H1 (cell line): Measurements from ENCODE around the gene DMRTA1. TPM values are rescaled to one million over a fixed set of nuclear protein-coding genes. Genes with fewer than 3 reads are reported as not detected.

Experiments
- CTCF ChIA-PET: fragments of 300-600 bp; sonication (Branson Sonifier 250); formaldehyde crosslinking; loops from one replicate; lab custom pipeline; 2021; ENCODE audit not compliant: partially characterized antibody; lab: Charles Lee
- POLR2A ChIA-PET: fragments of 300-600 bp; sonication (Branson Sonifier 250); formaldehyde crosslinking; loops from one replicate; lab custom pipeline; 2021; ENCODE audit warnings: inconsistent platforms; ENCODE audit not compliant: partially characterized antibody; lab: Charles Lee
- DNase-seq, 2 experiments: peaks; one replicate each; pipeline versions ENCODE4 v3.0.0 to v3.0.0-alpha.2; 2010 to 2022; ENCODE audit warnings: low spot score in 2 of 2, low read depth in 1 of 2, mixed read lengths in 1 of 2
- FAIRE-seq: peaks from 2 replicates; lab custom pipeline; 2011; peaks lifted over from hg19 to GRCh38; lab: Jason Lieb, UNC
- H2AFZ ChIP-seq: 2 replicates; pipeline ENCODE4 v1.8.1; 2012; ENCODE audit warnings: low read length, inconsistent platforms
- H2AK5ac ChIP-seq: 2 replicates; pipeline ENCODE4 v1.6.1; 2013; ENCODE audit warnings: low read depth, low read length
- H2BK120ac ChIP-seq: replicated peaks from 2 replicates; pipeline ENCODE3; 2013; ENCODE audit warnings: low read depth, low read length, inconsistent platforms
- H2BK12ac ChIP-seq: 2 replicates; pipeline ENCODE4 v1.6.1; 2013; ENCODE audit warnings: low read depth, low read length
- H2BK15ac ChIP-seq: 2 replicates; pipeline ENCODE4 v1.6.1; 2013; ENCODE audit warnings: low read length
- H2BK20ac ChIP-seq: 2 replicates; pipeline ENCODE4 v1.6.1; 2013; ENCODE audit warnings: low read length
- H2BK5ac ChIP-seq: 2 replicates; pipeline ENCODE4 v1.6.1; 2013; ENCODE audit warnings: low read depth, low read length
- H3K14ac ChIP-seq: 2 replicates; pipeline ENCODE4 v1.6.1; 2013; ENCODE audit warnings: inconsistent platforms; ENCODE audit not compliant: insufficient read length
- H3K18ac ChIP-seq: 2 replicates; pipeline ENCODE4 v1.6.1; 2013; ENCODE audit warnings: low read length; ENCODE audit errors: extremely low read depth
- H3K23ac ChIP-seq: 2 replicates; pipeline ENCODE4 v1.6.1; 2013; ENCODE audit warnings: inconsistent platforms; ENCODE audit not compliant: insufficient read length
- H3K23me2 ChIP-seq: 2 replicates; pipeline ENCODE4 v1.6.1; 2013; ENCODE audit warnings: low read depth, low read length
- H3K27ac ChIP-seq: 2 replicates; pipeline ENCODE4 v1.6.1; 2011; ENCODE audit warnings: low read depth, low read length, inconsistent platforms
- H3K27me3 ChIP-seq, 4 experiments: replicated peaks in 1 of 4; 1 replicate in 1 of 4; 2 replicates in 3 of 4; pipeline versions ENCODE4 v1.6.1 to v1.8.1; 2011 to 2013; ENCODE audit warnings: low read length in 3 of 4, mild to moderate bottlenecking in 3 of 4, inconsistent platforms in 2 of 4, mixed read lengths in 2 of 4, moderate library complexity in 1 of 4; ENCODE audit not compliant: control insufficient read depth in 3 of 4, insufficient read depth in 3 of 4; ENCODE audit errors: extremely low read depth in 1 of 4
- H3K36me3 ChIP-seq, 4 experiments: 2 replicates each; pipeline versions ENCODE4 v1.6.1 to v1.8.1; 2011 to 2013; ENCODE audit warnings: mild to moderate bottlenecking in 4 of 4, low read length in 3 of 4, moderate library complexity in 2 of 4, control low read depth in 1 of 4, inconsistent platforms in 1 of 4; ENCODE audit not compliant: insufficient read depth in 4 of 4, control insufficient read depth in 2 of 4
- H3K4ac ChIP-seq: replicated peaks from 2 replicates; pipeline ENCODE3; 2013; ENCODE audit warnings: low read length, low read depth, mixed read lengths, inconsistent platforms; ENCODE audit not compliant: insufficient read length
- H3K4me1 ChIP-seq, 4 experiments: replicated peaks in 1 of 4; 1 replicate in 1 of 4; 2 replicates in 3 of 4; pipeline versions ENCODE4 v1.6.1 to v1.8.1; 2011 to 2013; ENCODE audit warnings: low read length in 3 of 4, inconsistent platforms in 2 of 4, mixed read lengths in 1 of 4; ENCODE audit not compliant: insufficient read depth in 4 of 4, control insufficient read depth in 3 of 4
- H3K4me2 ChIP-seq, 2 experiments: 2 replicates each; pipeline versions ENCODE4 v1.6.1 to v1.8.1; 2011 to 2013; ENCODE audit warnings: low read depth in 2 of 2, low read length in 2 of 2, control low read depth in 1 of 2, inconsistent platforms in 1 of 2, mild to moderate bottlenecking in 1 of 2; ENCODE audit not compliant: insufficient read depth in 1 of 2
- H3K4me3 ChIP-seq, 4 experiments: fragments of 200-600, 300-600 bp in 1 of 4; sonication (generic), shearing (Covaris generic), sonication (Bioruptor Twin) in 1 of 4; 2 replicates each; pipeline versions ENCODE4 v1.5.1 to v1.8.1; 2011 to 2016; ENCODE audit warnings: low read length in 4 of 4, low read depth in 3 of 4, control low read depth in 2 of 4, inconsistent platforms in 2 of 4, mild to moderate bottlenecking in 2 of 4, mixed read lengths in 1 of 4, moderate library complexity in 1 of 4; ENCODE audit not compliant: insufficient read depth in 2 of 4; ENCODE audit errors: extremely low read depth in 1 of 4
- H3K56ac ChIP-seq: replicated peaks from 2 replicates; pipeline ENCODE3; 2013; ENCODE audit warnings: low read depth, mild to moderate bottlenecking, mixed read lengths, low read length, inconsistent platforms; ENCODE audit not compliant: insufficient read length
- H3K79me1 ChIP-seq: 2 replicates; pipeline ENCODE4 v1.6.1; 2013; ENCODE audit warnings: low read depth, low read length, control low read depth
- H3K79me2 ChIP-seq, 2 experiments: 2 replicates each; pipeline versions ENCODE4 v1.6.1 to v1.8.1; 2012 to 2013; ENCODE audit warnings: low read length in 2 of 2, mild to moderate bottlenecking in 2 of 2, inconsistent platforms in 1 of 2; ENCODE audit not compliant: insufficient read depth in 2 of 2, control insufficient read depth in 1 of 2
- H3K9ac ChIP-seq, 4 experiments: replicated peaks in 1 of 4; 1 replicate in 1 of 4; 2 replicates in 3 of 4; pipeline versions ENCODE4 v1.6.1 to v1.8.1; 2011 to 2013; ENCODE audit warnings: low read depth in 3 of 4, low read length in 3 of 4, control low read depth in 2 of 4, mild to moderate bottlenecking in 2 of 4, moderate library complexity in 2 of 4, inconsistent platforms in 1 of 4; ENCODE audit errors: extremely low read depth in 1 of 4
- H3K9me3 ChIP-seq, 2 experiments: 2 replicates each; pipeline versions ENCODE4 v1.6.1 to v1.8.1; 2012 to 2013; ENCODE audit warnings: mild to moderate bottlenecking in 2 of 2, moderate library complexity in 2 of 2, control low read depth in 1 of 2, inconsistent platforms in 1 of 2, low read depth in 1 of 2, low read length in 1 of 2, mixed read lengths in 1 of 2; ENCODE audit not compliant: insufficient read depth in 2 of 2
- H4K20me1 ChIP-seq, 2 experiments: replicated peaks in 1 of 2; 2 replicates each; pipeline versions ENCODE3 to v1.8.1; 2011 to 2013; ENCODE audit warnings: inconsistent platforms in 2 of 2, low read length in 2 of 2, mild to moderate bottlenecking in 1 of 2; ENCODE audit not compliant: insufficient read depth in 2 of 2, control insufficient read depth in 1 of 2
- H4K5ac ChIP-seq: 2 replicates; pipeline ENCODE4 v1.6.1; 2013; ENCODE audit warnings: low read length, low read depth, mixed read lengths, inconsistent platforms; ENCODE audit not compliant: insufficient read length
- H4K8ac ChIP-seq: 2 replicates; pipeline ENCODE4 v1.8.0; 2013; ENCODE audit warnings: mild to moderate bottlenecking, moderate library complexity, low read length, inconsistent platforms; ENCODE audit not compliant: insufficient read depth; ENCODE audit errors: extremely low read depth
- H4K91ac ChIP-seq: replicated peaks from 2 replicates; pipeline ENCODE3; 2013; ENCODE audit warnings: low read length, mixed read lengths, inconsistent platforms; ENCODE audit not compliant: insufficient read length
- ASH2L ChIP-seq: fragments of 200-600, 300-600 bp; sonication (generic); IDR thresholded peaks from one replicate; pipeline ENCODE4 v1.7.1; 2017; ENCODE audit warnings: low read length
- ATF2 ChIP-seq: IDR thresholded peaks from 2 replicates; pipeline ENCODE4 v1.6.1; 2012; ENCODE audit warnings: low read length, inconsistent platforms
- EP300 ChIP-seq, 2 experiments: IDR thresholded peaks; 1 replicate in 1 of 2; 2 replicates in 1 of 2; pipeline ENCODE4 v1.6.1; 2011 to 2012; ENCODE audit warnings: low read depth in 2 of 2, low read length in 2 of 2, mild to moderate bottlenecking in 2 of 2, borderline replicate concordance in 1 of 2, inconsistent platforms in 1 of 2, moderate library complexity in 1 of 2
- HDAC6 ChIP-seq: IDR thresholded peaks from one replicate; pipeline ENCODE4 v1.7.1; 2012; ENCODE audit warnings: low read depth, mild to moderate bottlenecking, inconsistent platforms, low read length, moderate library complexity
- KDM1A ChIP-seq: fragments of 200-600, 300-600 bp; sonication (generic); IDR thresholded peaks from 2 replicates; pipeline ENCODE4 v1.7.1; 2016; ENCODE audit warnings: mild to moderate bottlenecking, low read length, borderline replicate concordance
- POLR2A ChIP-seq, 2 experiments: IDR thresholded peaks; 1 replicate in 1 of 2; 2 replicates in 1 of 2; pipeline ENCODE4 v1.6.1; 2011; ENCODE audit warnings: low read depth in 2 of 2, low read length in 2 of 2, mild to moderate bottlenecking in 2 of 2; ENCODE audit errors: control extremely low read depth in 1 of 2
- RXRA ChIP-seq: IDR thresholded peaks from 2 replicates; pipeline ENCODE4 v1.6.1; 2011; ENCODE audit warnings: low read depth, mild to moderate bottlenecking, low read length, moderate library complexity; ENCODE audit not compliant: insufficient read depth
- SP1 ChIP-seq: IDR thresholded peaks from 2 replicates; pipeline ENCODE4 v1.6.1; 2011; ENCODE audit warnings: low read depth, low read length
- SP2 ChIP-seq: IDR thresholded peaks from 2 replicates; pipeline ENCODE4 v1.6.1; 2012; ENCODE audit warnings: mild to moderate bottlenecking, low read length, inconsistent platforms
- SP4 ChIP-seq: IDR thresholded peaks from 2 replicates; pipeline ENCODE4 v1.6.1; 2012; ENCODE audit warnings: low read length, inconsistent platforms
- SUZ12 ChIP-seq: fragments of 200-600 bp; sonication (generic); IDR thresholded peaks from 2 replicates; pipeline ENCODE4 v1.6.1; 2012; ENCODE audit warnings: mild to moderate bottlenecking, inconsistent platforms, low read length, moderate library complexity, mixed read lengths
- TAF1 ChIP-seq: IDR thresholded peaks from 2 replicates; pipeline ENCODE4 v1.6.1; 2011; ENCODE audit warnings: mild to moderate bottlenecking, low read depth, low read length
- TAF7 ChIP-seq: optimal IDR thresholded peaks from 2 replicates; pipeline ENCODE3; 2011; ENCODE audit warnings: low read depth, mild to moderate bottlenecking, inconsistent platforms, low read length, moderate library complexity, borderline replicate concordance
- ZNF274 ChIP-seq: IDR thresholded peaks from 2 replicates; pipeline ENCODE4 v1.7.0; 2012; ENCODE audit warnings: low read length, borderline replicate concordance; ENCODE audit errors: extremely low read depth
- WGBS, 2 experiments: shearing (Covaris generic) in 1 of 2; methylation state at CpG; one replicate each; pipeline versions ENCODE4 v1.1.6 to v1.1.7; 2013 to 2015; ENCODE audit warnings: low lambda C conversion rate in 2 of 2, mixed read lengths in 2 of 2, inconsistent platforms in 1 of 2, low coverage in 1 of 2, missing lambda C conversion rate in 1 of 2; ENCODE audit not compliant: insufficient replicate concordance in 2 of 2, insufficient coverage in 1 of 2, insufficient read length in 1 of 2; ENCODE audit errors: extremely low coverage in 1 of 2, missing lambda C conversion rate in 1 of 2; 5-methylcytosine and 5-hydroxymethylcytosine counted together
- polyA plus RNA-seq, 7 experiments: library from polyadenylated mRNA; depleted of rRNA in 3 of 7; stranded (reverse) in 5 of 7; unstranded in 2 of 7; fragments of >200 nt in 5 of 7; fragments of 200-250 nt in 2 of 7; gene quantifications; 1 replicate in 5 of 7; 2 replicates in 1 of 7; 4 replicates in 1 of 7; pipeline versions ENCODE4 v1.2.1 to v1.2.3, GENCODE V29; 2011 to 2013; ENCODE audit warnings: missing spikeins in 2 of 7, mixed read lengths in 2 of 7
- total RNA-seq: library from RNA; stranded (reverse); fragmentation: NEBNext Ultra II Directional; extraction: Animal tissue kit (Norgen Biotek cat#: 25700); gene quantifications from 2 replicates; pipeline ENCODE4 v1.2.1, GENCODE V29; 2021

Gene DMRTA1
- total and polyA plus RNA-seq, 2 of the 8 experiments (the other 6 are each of a cell fraction or from before 2014, with no cell fraction given), result 1.5 to 3.3 TPM

GRCh38 chr9:22463205-22463604, 16.6 kb downstream of the DMRTA1 start:
- 100% methylated on average over 1 of the region's 1 CpG; no CpG with 5 or more reads in 1 of the 2 experiments for WGBS, 2 experiments
- H3K4ac ChIP-seq, result no peak overlapping the region
- H3K36me3 ChIP-seq, result no peaks in the 10 kb centered on the region
- no peaks in the 10 kb centered on the region for H3K79me2 ChIP-seq
- H3K4me1 ChIP-seq, result no peaks in the 10 kb centered on the region
- no peak overlapping the region for H2BK20ac ChIP-seq
- H3K56ac ChIP-seq, result no peak overlapping the region
- H2AFZ ChIP-seq, result no peak overlapping the region
- no peak overlapping the region for H3K4me2 ChIP-seq
- no peak overlapping the region for H2BK12ac ChIP-seq
- no peak overlapping the region for H3K23ac ChIP-seq
- no peak overlapping the region for H4K5ac ChIP-seq
- H3K14ac ChIP-seq, result no peak overlapping the region
- CTCF ChIA-PET, result interaction anchor here (0.6 to 2.0 kb wide), 4 partner anchors 10 to 156 kb away, joined by 3 to 4 read pairs (median 4); no protein-coding TSS in a partner anchor
- FAIRE-seq, result no peak
- no peak overlapping the region for H3K27ac ChIP-seq
- no peaks in the 10 kb centered on the region for H3K27me3 ChIP-seq
- no peaks in the 10 kb centered on the region for H3K23me2 ChIP-seq
- DNase-seq, result no peak
- no peak overlapping the region for H3K18ac ChIP-seq
- no peaks in the 10 kb centered on the region for H4K20me1 ChIP-seq
- no peak overlapping the region for H4K8ac ChIP-seq
- no peak overlapping the region for H2AK5ac ChIP-seq
- H2BK120ac ChIP-seq, result no peak overlapping the region
- no peak overlapping the region for H4K91ac ChIP-seq
- H2BK15ac ChIP-seq, result no peak overlapping the region
- no peak overlapping the region for H3K9ac ChIP-seq
- H3K79me1 ChIP-seq, result no peaks in the 10 kb centered on the region
- no peak overlapping the region for H3K4me3 ChIP-seq
- POLR2A ChIA-PET, result no interaction called here
- H3K9me3 ChIP-seq, result no peaks in the 10 kb centered on the region
- no peak overlapping the region for H2BK5ac ChIP-seq
- TF ChIP-seq SUZ12 (no peak), RXRA (no peak), ZNF274 (no peak), HDAC6 (no peak), TAF1 (no peak), TAF7 (no peak), SP2 (no peak), EP300 (IDR thresholded peaks at IDR 0.05; ENCODE audit: borderline replicate concordance in 1 of 2, low read depth in 2 of 2, low read length in 2 of 2) (no peak), POLR2A (IDR thresholded peaks at IDR 0.05; ENCODE audit: control extremely low read depth in 1 of 2, low read depth in 2 of 2, low read length in 2 of 2) (no peak), ATF2 (no peak), SP4 (no peak), ASH2L (no peak), KDM1A (no peak), SP1 (no peak)
